Activated CD4-positive, alpha-beta T cell treated with anti-CD3 and anti-CD28 coated beads, Interleukin-2, amount 10 ng/mL, durations not matched to agents 24 days and 14 days (primary cell): Measurements from ENCODE around the gene LRRC47. TPM values are rescaled to one million over a fixed set of nuclear protein-coding genes. Genes with fewer than 3 reads are reported as not detected.

Experiments
- DNase-seq: peaks from one replicate; pipeline ENCODE4 v3.0.0; 2022
- H3K27ac Mint-ChIP-seq: one replicate; pipeline ENCODE4 v1.8.0; 2022; ENCODE audit warnings: mild to moderate bottlenecking, mixed read lengths
- H3K27me3 Mint-ChIP-seq: one replicate; pipeline ENCODE4 v1.8.0; 2022; ENCODE audit warnings: mixed read lengths
- H3K36me3 Mint-ChIP-seq: one replicate; pipeline ENCODE4 v1.8.0; 2022; ENCODE audit warnings: low read depth, mild to moderate bottlenecking, mixed read lengths
- H3K4me1 Mint-ChIP-seq: one replicate; pipeline ENCODE4 v1.8.0; 2021; ENCODE audit warnings: mixed read lengths
- H3K4me3 Mint-ChIP-seq: one replicate; pipeline ENCODE4 v1.8.0; 2022; ENCODE audit warnings: mild to moderate bottlenecking, moderate library complexity, mixed read lengths
- H3K9me3 Mint-ChIP-seq: one replicate; pipeline ENCODE4 v1.8.0; 2021; ENCODE audit warnings: mixed read lengths
- intact Hi-C: fragments of 100-400 bp; cut with micrococcal nuclease; formaldehyde crosslinking; loops from one replicate; pipeline ENCODE4 v1.15.1; 2023
- total RNA-seq: library from RNA; stranded (reverse); gene quantifications from 2 replicates; pipeline ENCODE4 v1.2.3, GENCODE V29; 2022

LRRC47 gene
- total RNA-seq, 1 donor from 2014 or later = 40.8 TPM

GRCh38 chr1:3775490-3776230, 20.6 kb downstream of the LRRC47 start:
- Mint-ChIP-seq H3K27ac (no peak overlapping the region), H3K4me3 (no peak overlapping the region), H3K9me3 (no peaks in the 10 kb centered on the region), H3K27me3 (no peaks in the 10 kb centered on the region), H3K4me1 (peaks cover 7% of the 10 kb centered on the region), H3K36me3 (peaks cover 8% of the 10 kb centered on the region)
- DNase-seq = peak; percentile 82
- intact Hi-C loops = loop anchor here (1.0 kb wide), 1 partner anchor 26 kb away; no protein-coding TSS in a partner anchor

DNA sequence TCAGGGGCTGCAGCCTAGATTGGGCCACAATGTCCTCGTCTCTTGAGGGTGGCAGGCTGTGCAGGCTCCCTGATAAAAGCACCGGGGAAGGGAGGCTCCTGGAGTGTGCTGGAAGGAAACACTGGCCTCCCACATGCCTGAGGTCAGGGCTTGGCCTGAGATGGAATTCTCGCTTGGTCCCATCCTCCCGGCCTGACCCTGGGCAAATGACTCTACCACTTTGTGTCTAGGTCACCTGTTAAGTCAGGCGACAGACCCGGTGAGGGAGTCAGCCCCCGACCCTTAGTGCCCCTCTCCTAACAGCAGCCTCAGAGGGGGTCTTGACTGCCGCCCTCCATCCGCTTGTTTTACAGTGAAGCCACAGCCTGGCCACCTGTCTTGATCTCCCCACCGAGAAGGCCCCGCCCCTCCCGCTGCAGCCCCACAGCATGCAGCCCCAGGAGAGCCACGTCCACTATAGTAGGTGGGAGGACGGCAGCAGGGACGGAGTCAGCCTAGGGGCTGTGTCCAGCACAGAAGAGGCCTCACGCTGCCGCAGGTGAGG, 21.3 kb downstream of the LRRC47 start:
- Mint-ChIP-seq H3K9me3 (no peaks in the 10 kb centered on the region), H3K27me3 (no peaks in the 10 kb centered on the region), H3K4me1 (peaks cover 9% of the 10 kb centered on the region), H3K4me3 (no peak overlapping the region), H3K36me3 (peaks cover 4% of the 10 kb centered on the region), H3K27ac (no peak overlapping the region)
- DNase-seq = no peak
- intact Hi-C loops = no loop called here

DNA sequence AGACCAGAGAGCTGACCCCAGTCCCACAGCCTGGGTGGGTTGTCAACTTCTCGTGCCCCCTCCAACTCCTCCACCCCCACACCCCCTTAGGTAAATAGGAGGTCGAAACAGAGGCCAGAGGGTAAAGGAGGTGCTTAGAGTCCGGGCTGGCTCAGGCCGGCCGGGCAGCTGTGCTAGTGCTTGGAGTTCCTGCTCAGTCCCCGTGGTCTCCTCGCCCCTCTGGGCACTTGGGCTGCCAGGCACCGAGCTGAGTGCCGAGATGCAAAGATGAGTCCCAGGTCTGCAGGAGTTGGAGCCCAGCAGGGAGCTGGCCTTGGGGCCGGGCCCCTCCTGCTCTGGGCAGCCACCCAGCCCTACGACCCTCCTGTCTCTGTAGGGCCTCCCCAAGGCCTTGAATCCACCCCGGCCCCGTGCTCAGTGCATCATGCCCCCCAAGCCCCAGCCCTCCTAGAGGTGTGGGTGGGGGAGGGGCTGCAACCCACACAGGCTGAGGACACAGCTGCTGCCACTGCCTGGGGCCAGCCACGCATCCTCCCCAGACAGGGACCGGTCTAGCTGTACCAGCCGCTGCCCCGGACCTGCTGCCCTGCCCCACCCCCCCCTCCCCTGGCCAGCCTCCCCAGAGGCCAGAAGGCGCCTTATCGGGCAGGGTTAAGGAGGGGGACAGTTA, 21.9 kb downstream of the LRRC47 start:
- H3K4me1 Mint-ChIP-seq = peaks cover 9% of the 10 kb centered on the region
- H3K27ac Mint-ChIP-seq = no peak overlapping the region
- no peaks in the 10 kb centered on the region for H3K9me3 Mint-ChIP-seq
- intact Hi-C loops = no loop called here
- H3K27me3 Mint-ChIP-seq = no peaks in the 10 kb centered on the region
- no peak for DNase-seq
- no peak overlapping the region for H3K4me3 Mint-ChIP-seq
- no peaks in the 10 kb centered on the region for H3K36me3 Mint-ChIP-seq

DNA sequence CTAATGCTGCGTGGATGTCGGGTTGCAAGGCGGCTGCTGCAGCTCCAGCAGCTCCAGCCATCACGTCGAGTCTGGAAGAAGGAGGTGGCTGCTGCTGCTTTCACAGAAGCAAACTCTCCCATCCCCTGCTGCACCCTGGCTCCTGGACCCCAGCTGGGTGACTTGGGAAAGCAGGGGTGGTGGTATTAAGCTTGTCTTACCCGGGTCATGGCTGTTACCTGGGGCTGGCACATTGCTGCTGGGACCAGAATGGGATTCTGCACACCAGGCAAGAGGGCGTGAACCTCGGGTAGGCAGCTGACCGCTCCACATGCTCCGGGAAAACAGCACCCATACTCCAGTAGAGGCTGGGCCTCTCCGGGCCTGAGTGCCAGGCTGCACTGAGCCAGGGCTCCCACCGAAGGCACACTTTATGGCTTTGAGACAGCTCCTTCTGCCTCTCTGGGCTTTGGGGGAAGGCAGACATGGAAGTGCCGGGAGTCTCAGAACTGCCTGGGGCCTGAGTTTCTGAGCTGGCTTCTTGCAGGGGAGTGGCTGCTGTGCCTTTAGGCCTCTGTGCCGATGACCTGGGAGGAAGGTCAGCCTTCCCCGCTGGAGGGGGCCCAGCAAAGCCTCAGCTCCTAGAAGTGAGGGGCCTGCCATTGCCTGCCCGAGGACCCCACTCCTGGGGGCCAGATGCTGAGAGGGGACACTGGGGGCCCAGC, 22.6 kb downstream of the LRRC47 start:
- Mint-ChIP-seq H3K4me1 (peaks cover 9% of the 10 kb centered on the region), H3K36me3 (no peaks in the 10 kb centered on the region), H3K4me3 (no peak overlapping the region), H3K9me3 (no peaks in the 10 kb centered on the region), H3K27me3 (no peaks in the 10 kb centered on the region), H3K27ac (no peak overlapping the region)
- intact Hi-C loops = loop anchor here (2.0 kb wide), 1 partner anchor 123 kb away; the partner anchor contains the start of gene WRAP73
- DNase-seq = no peak

GRCh38 chr1:3772715-3773571, 23.4 kb downstream of the LRRC47 start, which contains the start of gene SMIM1:
TSS of gene SMIM1 (plus strand) at chr1:3772749. CDS start at chr1:3775374, 2,625 bp downstream.
- DNase-seq = peak; percentile 67
- H3K36me3 Mint-ChIP-seq = no peaks in the 10 kb centered on the region
- H3K4me3 Mint-ChIP-seq = peak within 1 kb of the TSS; percentile 81
- H3K27me3 Mint-ChIP-seq = no peaks in the 10 kb centered on the region
- peak within 1 kb of the TSS; percentile 58 for H3K27ac Mint-ChIP-seq
- intact Hi-C loops = loop anchor here (1.0 to 2.0 kb wide), 5 partner anchors 23 to 149 kb away; partner anchors contain the start of genes C1orf174, CEP104, DFFB and LRRC47
- no peaks in the 10 kb centered on the region for H3K9me3 Mint-ChIP-seq
- peaks cover 9% of the 10 kb centered on the region for H3K4me1 Mint-ChIP-seq

GRCh38 chr1:3772027-3772714, 24.1 kb downstream of the LRRC47 start:
- Mint-ChIP-seq H3K4me1 (peaks cover 9% of the 10 kb centered on the region), H3K27ac (peak overlapping the region; percentile 58), H3K4me3 (peak overlapping the region; percentile 81), H3K27me3 (no peaks in the 10 kb centered on the region), H3K36me3 (no peaks in the 10 kb centered on the region), H3K9me3 (no peaks in the 10 kb centered on the region)
- intact Hi-C loops = loop anchor here (1.0 to 2.0 kb wide), 5 partner anchors 24 to 148 kb away; partner anchors contain the start of genes C1orf174, CEP104, DFFB and LRRC47
- DNase-seq = peak; percentile 95

GRCh38 chr1:3771108-3772026, 24.9 kb downstream of the LRRC47 start:
- Mint-ChIP-seq H3K9me3 (no peaks in the 10 kb centered on the region), H3K4me1 (peaks cover 9% of the 10 kb centered on the region), H3K36me3 (no peaks in the 10 kb centered on the region), H3K27ac (peak overlapping the region; percentile 58), H3K4me3 (peak overlapping the region; percentile 81), H3K27me3 (peaks cover under 1% of the 10 kb centered on the region)
- intact Hi-C loops = loop anchor here (1.0 to 2.0 kb wide), 5 partner anchors 25 to 147 kb away; partner anchors contain the start of genes C1orf174, CEP104, DFFB and LRRC47
- no peak for DNase-seq

DNA sequence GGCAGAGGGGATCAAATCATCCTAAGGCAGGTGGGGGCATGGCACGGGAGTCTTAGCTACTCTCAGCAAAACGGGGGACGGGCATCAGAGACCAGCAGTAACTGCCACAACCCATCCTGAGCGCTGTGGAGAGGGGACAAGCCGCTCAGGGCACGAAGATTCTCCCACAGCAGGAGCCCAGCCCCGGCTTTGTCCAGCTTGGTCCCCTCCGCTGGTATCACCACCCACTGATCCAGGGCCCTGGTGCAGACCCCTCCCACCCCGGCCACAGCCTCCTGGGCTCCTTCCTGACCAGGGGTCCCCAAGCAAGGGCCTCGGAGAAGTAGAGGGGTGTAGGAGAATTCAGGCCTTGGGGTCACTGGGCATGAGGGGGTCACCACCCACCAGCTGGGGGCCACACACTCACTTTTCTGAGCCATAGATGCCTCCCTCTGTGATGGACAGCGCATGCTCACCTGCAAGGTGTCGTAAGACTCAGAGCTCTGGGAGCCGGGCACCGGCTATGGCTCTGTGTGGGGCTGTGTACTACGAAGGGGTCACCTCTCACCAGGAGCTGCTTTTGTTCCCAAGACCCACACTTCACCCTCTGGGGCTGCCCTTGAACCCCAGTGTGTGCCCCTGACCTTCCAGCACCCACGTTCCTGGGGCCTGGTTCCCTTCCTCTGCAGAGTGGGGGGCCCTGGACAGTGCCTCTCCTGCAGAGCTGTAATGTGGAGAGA, 26.1 kb downstream of the LRRC47 start:
- Mint-ChIP-seq H3K27ac (peak overlapping the region; percentile 65), H3K4me3 (peak overlapping the region; percentile 59), H3K9me3 (no peaks in the 10 kb centered on the region), H3K4me1 (peaks cover 6% of the 10 kb centered on the region), H3K27me3 (peaks cover 5% of the 10 kb centered on the region), H3K36me3 (no peaks in the 10 kb centered on the region)
- DNase-seq = no peak
- intact Hi-C loops = no loop called here

DNA sequence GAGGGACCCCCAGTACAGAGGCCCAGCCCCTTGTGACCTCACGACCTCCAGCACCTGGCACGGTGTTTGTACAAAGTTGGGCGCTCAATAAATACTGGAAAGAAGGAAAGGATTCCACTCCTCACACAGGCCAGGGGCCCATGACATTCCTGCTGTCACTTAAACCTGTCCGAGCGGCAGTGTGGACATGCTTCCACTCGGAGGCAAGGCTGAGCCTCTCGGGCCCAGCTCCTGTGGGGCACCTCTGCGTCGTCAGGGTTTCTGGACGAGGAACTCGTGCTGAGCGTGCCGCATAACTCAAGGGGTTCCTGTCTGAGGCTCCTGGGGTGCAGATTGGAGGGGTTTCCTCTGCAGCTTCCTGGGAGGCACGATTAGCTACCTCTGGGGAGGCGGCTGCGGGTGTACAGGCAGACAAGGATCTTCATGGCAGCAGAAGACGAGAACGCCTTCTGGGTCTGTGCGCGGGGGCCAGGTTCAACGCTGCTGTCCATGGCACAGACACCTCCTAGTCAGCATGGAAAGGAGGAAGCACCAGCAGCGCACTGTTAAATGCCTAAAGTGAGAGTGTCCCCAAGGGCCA, 27.4 kb downstream of the LRRC47 start:
- H3K27ac Mint-ChIP-seq = no peak overlapping the region

DNA sequence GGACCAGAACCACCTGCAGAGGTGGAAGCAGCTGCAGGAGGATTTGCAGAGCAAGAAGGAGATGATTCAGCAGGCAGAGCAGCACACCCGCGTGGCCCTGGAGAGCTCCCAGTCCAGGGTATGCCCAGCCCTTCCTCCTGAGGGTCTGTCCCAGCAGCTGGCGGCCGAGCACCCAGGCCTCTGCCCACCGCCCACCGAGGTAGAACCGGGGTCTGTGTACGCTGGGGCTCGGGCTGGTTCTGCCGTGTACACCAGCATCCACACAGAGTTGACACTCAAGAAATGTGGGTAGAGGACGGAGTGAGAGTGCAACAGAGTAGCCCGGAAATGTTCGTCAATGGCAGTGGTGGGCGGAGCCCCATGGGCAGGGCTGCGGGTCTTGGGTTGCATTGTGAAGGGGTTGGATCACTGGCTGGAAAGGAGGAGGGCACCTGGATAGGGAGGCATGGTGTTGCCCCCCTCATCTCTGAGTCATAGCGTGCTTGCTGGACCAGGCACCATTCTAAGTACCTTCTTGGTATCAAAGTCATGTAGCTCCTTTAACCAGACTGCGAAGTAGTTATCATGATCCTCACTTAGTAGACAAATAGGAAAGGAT, 28.9 kb downstream of the LRRC47 start:
- Mint-ChIP-seq H3K9me3 (no peaks in the 10 kb centered on the region), H3K36me3 (no peaks in the 10 kb centered on the region), H3K4me3 (no peak overlapping the region), H3K27me3 (peaks cover 5% of the 10 kb centered on the region), H3K27ac (no peak overlapping the region), H3K4me1 (peaks cover 6% of the 10 kb centered on the region)
- intact Hi-C loops = no loop called here
- no peak for DNase-seq

More for the DNA sequence above, 27.4 kb downstream of the LRRC47 start:
- H3K27me3 Mint-ChIP-seq = peaks cover 5% of the 10 kb centered on the region
- H3K36me3 Mint-ChIP-seq = no peaks in the 10 kb centered on the region
- H3K4me3 Mint-ChIP-seq = no peak overlapping the region
- H3K4me1 Mint-ChIP-seq = peaks cover 6% of the 10 kb centered on the region
- intact Hi-C loops = no loop called here
- no peaks in the 10 kb centered on the region for H3K9me3 Mint-ChIP-seq
- no peak for DNase-seq
